Gastroesophageal sphincter (tissue), 4 donors: Measurements from ENCODE around the gene OMA1. TPM values are rescaled to one million over a fixed set of nuclear protein-coding genes. Genes with fewer than 3 reads are reported as not detected.
"Not testable (repeated sequence)": the region's sequence is repeated elsewhere in the genome, so short reads cannot be mapped to it uniquely, and the experiment has no call there.

ENCODE experiments used
- ATAC-seq: fragments of 150-250 bp; one replicate; pipeline ENCODE4 v1.9.1; 2016; ENCODE audit warnings: mild to moderate bottlenecking, moderate library complexity
- H3K27ac ChIP-seq, 4 donors: fragments of 200-600 bp; sonication (generic) in 3 of 4; 1 replicate in 3 of 4; 2 replicates in 1 of 4; pipeline ENCODE4 v1.5.1; 2016 to 2019
- H3K27me3 ChIP-seq: fragments of 200-600 bp; sonication (generic); one replicate; pipeline ENCODE4 v1.5.1; 2019
- H3K36me3 ChIP-seq, 2 donors: fragments of 200-600 bp; sonication (generic); one replicate each; pipeline ENCODE4 v1.5.1; 2019; ENCODE audit warnings: control low read depth in 1 of 2
- H3K4me1 ChIP-seq, 3 donors: fragments of 200-600 bp; sonication (generic); 1 replicate in 2 of 3; 2 replicates in 1 of 3; pipeline ENCODE4 v1.5.1; 2016 to 2019; ENCODE audit warnings: control low read depth in 2 of 3
- H3K4me3 ChIP-seq, 2 donors: fragments of 200-600 bp; sonication (generic); one replicate each; pipeline ENCODE4 v1.5.1; 2019; ENCODE audit warnings: mild to moderate bottlenecking in 1 of 2, moderate library complexity in 1 of 2
- H3K9me3 ChIP-seq, 3 donors: fragments of 200-600 bp; sonication (generic); one replicate each; pipeline ENCODE4 v1.5.1; 2017 to 2019; ENCODE audit warnings: control low read depth in 2 of 3
- EP300 ChIP-seq: sonication (generic); formaldehyde crosslinking; IDR thresholded peaks from one replicate; pipeline ENCODE4 v1.6.1; 2017; ENCODE audit warnings: antibody characterized with exemption, mild to moderate bottlenecking
- POLR2A ChIP-seq, 2 donors: fragments of 450-650 bp; IDR thresholded peaks; one replicate each; pipeline ENCODE4 v1.6.1; 2017; ENCODE audit warnings: antibody characterized with exemption in 2 of 2, mild to moderate bottlenecking in 2 of 2, moderate library complexity in 1 of 2
- POLR2AphosphoS5 ChIP-seq: sonication (generic); formaldehyde crosslinking; IDR thresholded peaks from one replicate; pipeline ENCODE4 v1.6.1; 2017; ENCODE audit warnings: antibody characterized with exemption
- WGBS, 2 donors: methylation state at CpG; one replicate each; pipeline ENCODE4 v1.1.5; 2018; ENCODE audit warnings: low coverage in 1 of 2; 5-methylcytosine and 5-hydroxymethylcytosine counted together
- total RNA-seq, 4 donors: library from RNA; depleted of rRNA; stranded (reverse); fragments of >200 nt; gene quantifications; one replicate each; pipeline ENCODE4 v1.1.0, GENCODE V29; 2016
- TF ChIP-seq, protein P1 (sequence below), 4 experiments: fragments of 200-600 bp in 2 of 4; fragments of 450-650 bp in 2 of 4; sonication (generic) in 1 of 4; IDR thresholded peaks; one replicate each; pipeline ENCODE4 v1.5.1; 2017 to 2019; ENCODE audit warnings: antibody characterized with exemption in 4 of 4, mild to moderate bottlenecking in 2 of 4, moderate library complexity in 2 of 4

Gene OMA1
- total RNA-seq, 4 donors from 2014 or later: 29.1 to 54.2 (median 36.6) TPM

DNA sequence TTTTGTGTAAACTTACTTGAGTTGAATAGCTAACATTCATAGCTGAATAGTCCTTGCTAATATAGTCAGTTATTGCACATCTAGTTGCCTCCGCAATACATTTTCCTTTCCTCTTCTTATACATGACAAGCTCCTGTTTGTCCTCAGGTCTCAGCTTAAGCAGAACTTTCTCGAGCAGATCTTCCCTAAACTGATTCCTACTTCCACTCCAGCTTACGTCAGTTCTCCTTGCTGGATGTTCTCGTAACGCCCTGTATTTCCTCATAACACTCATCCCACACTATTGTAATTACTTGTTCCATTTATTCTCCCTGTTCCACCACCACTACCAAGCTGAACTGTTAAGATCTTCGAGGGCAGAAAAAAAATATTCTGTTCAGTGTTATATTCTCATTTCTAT lies 15.1 kb upstream of the OMA1 start:
- no peak overlapping the region for H3K4me3 ChIP-seq
- WGBS, 2 donors: 71 to 91% methylated on average over 4 to 6 of the region's 6 CpGs
- no peak overlapping the region for H3K27ac ChIP-seq
- no peaks in the 10 kb centered on the region for H3K27me3 ChIP-seq
- H3K36me3 ChIP-seq: no peaks in the 10 kb centered on the region
- H3K4me1 ChIP-seq: no peaks in the 10 kb centered on the region
- ATAC-seq: no peak
- TF ChIP-seq, protein P1, sequence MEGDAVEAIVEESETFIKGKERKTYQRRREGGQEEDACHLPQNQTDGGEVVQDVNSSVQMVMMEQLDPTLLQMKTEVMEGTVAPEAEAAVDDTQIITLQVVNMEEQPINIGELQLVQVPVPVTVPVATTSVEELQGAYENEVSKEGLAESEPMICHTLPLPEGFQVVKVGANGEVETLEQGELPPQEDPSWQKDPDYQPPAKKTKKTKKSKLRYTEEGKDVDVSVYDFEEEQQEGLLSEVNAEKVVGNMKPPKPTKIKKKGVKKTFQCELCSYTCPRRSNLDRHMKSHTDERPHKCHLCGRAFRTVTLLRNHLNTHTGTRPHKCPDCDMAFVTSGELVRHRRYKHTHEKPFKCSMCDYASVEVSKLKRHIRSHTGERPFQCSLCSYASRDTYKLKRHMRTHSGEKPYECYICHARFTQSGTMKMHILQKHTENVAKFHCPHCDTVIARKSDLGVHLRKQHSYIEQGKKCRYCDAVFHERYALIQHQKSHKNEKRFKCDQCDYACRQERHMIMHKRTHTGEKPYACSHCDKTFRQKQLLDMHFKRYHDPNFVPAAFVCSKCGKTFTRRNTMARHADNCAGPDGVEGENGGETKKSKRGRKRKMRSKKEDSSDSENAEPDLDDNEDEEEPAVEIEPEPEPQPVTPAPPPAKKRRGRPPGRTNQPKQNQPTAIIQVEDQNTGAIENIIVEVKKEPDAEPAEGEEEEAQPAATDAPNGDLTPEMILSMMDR (IDR thresholded peaks at IDR 0.05): no peak
- no peak for TF ChIP-seq POLR2A (IDR thresholded peaks at IDR 0.05)
- no peak for TF ChIP-seq EP300
- no peak for TF ChIP-seq POLR2AphosphoS5
- peaks cover 0 to 6% (median 0%) of the 10 kb centered on the region in 3 donors for H3K9me3 ChIP-seq

DNA sequence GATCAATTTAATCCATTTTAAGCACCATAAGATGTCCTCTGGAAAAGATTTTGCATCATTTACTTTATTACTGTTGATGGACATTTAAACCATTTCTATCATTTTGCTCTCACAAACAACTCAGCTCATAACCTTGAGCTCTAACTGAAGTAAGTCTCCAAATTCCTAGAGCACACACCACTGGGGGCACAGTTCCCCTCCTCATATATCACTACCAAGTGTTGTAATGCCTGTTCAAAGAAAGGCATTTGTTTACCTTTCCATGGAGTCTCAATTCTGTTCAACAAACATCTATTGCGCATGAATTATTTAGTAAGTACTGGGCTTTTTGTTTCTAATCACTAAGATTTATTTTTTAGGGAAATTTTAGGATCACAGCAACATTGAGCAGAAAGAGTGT lies 8.9 kb upstream of the OMA1 start:
- H3K27ac ChIP-seq: no peak overlapping the region
- TF ChIP-seq, protein P1 (IDR thresholded peaks at IDR 0.05): no peak
- TF ChIP-seq POLR2AphosphoS5: no peak
- no peak for TF ChIP-seq POLR2A (IDR thresholded peaks at IDR 0.05)
- no peak for TF ChIP-seq EP300

DNA sequence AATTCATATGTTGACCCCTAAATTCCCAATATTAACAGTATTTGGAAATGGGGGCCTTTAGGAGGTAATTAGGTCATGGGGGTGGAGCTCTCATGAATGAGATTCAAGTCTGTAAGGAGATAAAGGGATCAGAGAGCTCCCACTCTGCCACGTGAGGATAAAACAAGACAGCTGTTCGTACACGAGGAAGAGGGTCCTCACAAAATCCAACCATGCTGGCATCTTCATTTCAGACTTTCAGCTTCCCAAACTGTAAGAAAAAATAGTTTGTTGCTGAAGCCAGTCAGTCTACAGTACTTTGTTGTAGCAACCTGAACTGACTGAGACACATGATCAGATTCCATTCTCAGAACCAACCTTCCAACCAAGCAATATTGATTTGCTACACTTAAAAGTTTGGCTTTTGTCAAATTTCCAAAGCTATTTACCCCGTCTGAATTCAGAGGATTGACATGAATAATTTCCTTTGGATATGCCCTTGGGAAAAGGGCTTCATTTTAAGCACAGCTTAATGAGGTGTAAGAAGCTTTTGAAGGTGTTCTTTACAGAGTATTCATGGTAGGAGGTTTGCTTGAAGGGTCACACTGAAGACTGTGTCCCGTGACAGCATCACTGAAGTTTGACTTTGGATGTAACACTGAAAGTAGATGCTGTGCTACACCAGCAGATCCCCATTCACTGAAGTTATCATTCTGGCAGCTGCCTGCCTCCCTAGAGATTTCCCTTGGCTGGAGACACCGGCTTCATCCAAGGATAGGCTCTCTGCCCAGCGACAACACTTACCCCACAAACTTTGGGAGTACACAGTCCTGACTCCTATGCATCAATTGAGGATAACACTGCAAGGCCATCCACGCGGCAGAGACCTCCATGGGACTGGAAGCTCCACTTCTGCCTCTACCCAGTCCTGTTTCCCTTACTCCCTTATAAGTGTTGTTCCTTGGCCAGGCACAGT lies 4.9 kb upstream of the OMA1 start:
- peaks cover 0 to 8% (median 0%) of the 10 kb centered on the region in 3 donors for H3K4me1 ChIP-seq

More for the DNA sequence above, 8.9 kb upstream of the OMA1 start:
- Histone ChIP-seq H3K27me3 (no peaks in the 10 kb centered on the region), H3K4me3 (no peak overlapping the region), H3K36me3 (no peaks in the 10 kb centered on the region), H3K9me3 (peaks cover 0 to 6% (median 0%) of the 10 kb centered on the region in 3 donors), H3K4me1 (no peaks in the 10 kb centered on the region)
- WGBS, 2 donors: 92 to 100% methylated on average over 1 of the region's 1 CpG
- no peak for ATAC-seq

GRCh38 chr1:58549291-58549690 lies 2.8 kb upstream of the OMA1 start:
- H3K27me3 ChIP-seq, H3K36me3 ChIP-seq, H3K4me3 ChIP-seq, ATAC-seq, H3K9me3 ChIP-seq, H3K27ac ChIP-seq: not testable (repeated sequence)
- peaks cover 0 to 22% (median 10%) of the 10 kb centered on the region in 3 donors for H3K4me1 ChIP-seq
- 49 to 81% methylated on average over 6 of the region's 6 CpGs for WGBS, 2 donors

More for the DNA sequence above, 4.9 kb upstream of the OMA1 start:
- no peak for ATAC-seq
- TF ChIP-seq POLR2AphosphoS5: no peak
- no peak for TF ChIP-seq EP300
- TF ChIP-seq POLR2A (IDR thresholded peaks at IDR 0.05): no peak
- TF ChIP-seq, protein P1 (IDR thresholded peaks at IDR 0.05): no peak
- Histone ChIP-seq H3K27ac (no peak overlapping the region), H3K27me3 (no peaks in the 10 kb centered on the region), H3K4me3 (no peak overlapping the region), H3K9me3 (no peaks in the 10 kb centered on the region), H3K36me3 (no peaks in the 10 kb centered on the region)
- 37 to 65% methylated on average over 3 to 7 of the region's 9 CpGs for whole genome bisulfite sequencing, 2 donors

- Histone ChIP-seq H3K27ac (no peak overlapping the region), H3K4me3 (no peak overlapping the region), H3K9me3 (no peaks in the 10 kb centered on the region), H3K36me3 (no peaks in the 10 kb centered on the region), H3K4me1 (peaks cover 0 to 26% (median 10%) of the 10 kb centered on the region in 3 donors), H3K27me3 (no peaks in the 10 kb centered on the region)
- ATAC-seq: no peak
- TF ChIP-seq, protein P1 (IDR thresholded peaks at IDR 0.05): no peak
- TF ChIP-seq POLR2A (IDR thresholded peaks at IDR 0.05): no peak
- no peak for TF ChIP-seq EP300
- no peak for TF ChIP-seq POLR2AphosphoS5
- WGBS, 2 donors: 80 to 90% methylated on average over 1 to 2 of the region's 2 CpGs
These were observed 1.8 kb upstream of the OMA1 start for GRCh38 chr1:58548371-58548770.
